HG03521 (cell line): ENCODE data around the gene TRERF1.

Source experiments
- ATAC-seq: cut with Tn5 transposase; IDR thresholded peaks from one replicate; pipeline ENCODE4 v1.9.1; 2021; ENCODE audit warnings: mild to moderate bottlenecking, moderate library complexity; ENCODE audit not compliant: unreplicated experiment

TRERF1 gene

DNA sequence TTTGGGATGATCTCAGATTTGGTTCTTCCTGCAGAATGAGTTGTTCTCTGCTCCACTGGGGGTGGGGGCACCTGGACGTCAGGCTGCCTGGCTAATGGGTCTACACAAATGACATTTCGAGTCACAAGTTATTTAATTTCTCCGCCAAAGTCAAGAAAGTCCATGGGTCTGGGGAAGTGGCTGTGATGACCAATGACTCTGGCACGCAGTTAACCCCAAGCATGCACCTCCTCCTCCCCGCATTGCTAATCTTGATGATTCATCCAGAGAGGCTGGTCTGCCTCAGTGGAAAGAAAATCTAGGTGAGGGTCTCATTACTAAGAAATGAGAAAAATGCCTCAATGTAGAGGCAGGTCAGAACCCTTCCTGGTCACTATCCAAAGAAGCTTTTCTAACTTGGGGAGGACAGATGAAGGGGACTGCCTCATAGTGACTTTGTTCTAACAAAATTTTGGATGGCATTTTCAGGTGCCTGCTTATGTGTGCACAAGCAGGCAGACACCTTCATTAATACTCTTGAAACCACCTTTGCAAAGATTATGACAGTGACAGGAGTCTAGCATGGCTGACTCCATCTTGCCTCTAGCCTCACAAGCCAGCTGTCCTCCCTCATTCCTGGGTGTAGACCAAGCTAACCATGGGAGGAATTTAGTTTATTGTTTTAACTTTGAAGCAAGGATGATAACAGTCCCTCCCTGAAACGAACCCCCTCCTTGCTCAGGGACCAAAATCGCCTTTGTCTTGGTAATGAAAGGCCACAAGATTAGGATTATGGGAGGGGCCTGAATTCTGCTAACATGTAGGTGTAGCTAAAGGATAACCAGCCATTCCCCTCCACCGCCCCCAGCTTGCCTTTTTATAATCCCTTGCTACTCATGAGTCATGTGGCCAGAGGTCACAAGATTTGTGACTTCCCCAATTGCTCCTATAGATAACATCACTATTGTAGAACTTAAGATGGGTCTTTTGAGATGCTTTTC is 135.4 kb downstream of the TRERF1 start:
- ATAC-seq = no peak

DNA sequence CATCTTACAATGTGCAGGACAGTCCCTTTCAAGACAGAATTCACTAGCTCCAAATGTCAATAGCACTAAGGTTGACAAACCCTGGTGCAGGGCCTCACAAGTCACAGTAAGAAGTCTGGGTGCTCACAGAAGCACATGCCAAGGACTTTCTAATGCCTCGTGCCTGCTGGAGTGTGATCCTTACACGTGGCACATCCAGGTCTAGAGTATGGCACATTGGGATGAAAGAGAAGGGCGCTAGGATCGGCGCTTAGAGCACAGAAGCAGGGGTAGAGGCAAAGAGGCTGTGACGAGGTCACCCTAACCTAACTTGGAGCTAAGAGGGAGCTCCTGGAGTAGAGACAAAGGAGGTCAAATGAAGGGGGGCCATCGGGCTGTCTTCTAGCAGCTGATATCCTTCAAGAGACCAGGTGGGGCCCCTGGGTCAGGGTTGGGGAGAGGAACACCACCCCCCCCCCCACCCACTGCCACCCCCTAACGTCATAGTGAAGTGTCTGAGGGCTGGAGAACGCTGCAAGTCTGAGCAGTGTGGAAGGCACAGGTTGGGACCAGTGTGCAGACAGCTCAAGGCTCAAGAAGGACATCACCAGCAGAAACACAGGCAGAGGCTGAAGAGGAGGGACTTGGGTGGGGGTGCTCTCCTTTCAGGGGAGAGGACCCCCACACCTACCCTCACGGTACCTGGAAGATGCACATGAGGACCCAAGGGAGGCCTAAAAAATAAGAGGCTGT is 136.3 kb downstream of the TRERF1 start:
- no peak for ATAC-seq

DNA sequence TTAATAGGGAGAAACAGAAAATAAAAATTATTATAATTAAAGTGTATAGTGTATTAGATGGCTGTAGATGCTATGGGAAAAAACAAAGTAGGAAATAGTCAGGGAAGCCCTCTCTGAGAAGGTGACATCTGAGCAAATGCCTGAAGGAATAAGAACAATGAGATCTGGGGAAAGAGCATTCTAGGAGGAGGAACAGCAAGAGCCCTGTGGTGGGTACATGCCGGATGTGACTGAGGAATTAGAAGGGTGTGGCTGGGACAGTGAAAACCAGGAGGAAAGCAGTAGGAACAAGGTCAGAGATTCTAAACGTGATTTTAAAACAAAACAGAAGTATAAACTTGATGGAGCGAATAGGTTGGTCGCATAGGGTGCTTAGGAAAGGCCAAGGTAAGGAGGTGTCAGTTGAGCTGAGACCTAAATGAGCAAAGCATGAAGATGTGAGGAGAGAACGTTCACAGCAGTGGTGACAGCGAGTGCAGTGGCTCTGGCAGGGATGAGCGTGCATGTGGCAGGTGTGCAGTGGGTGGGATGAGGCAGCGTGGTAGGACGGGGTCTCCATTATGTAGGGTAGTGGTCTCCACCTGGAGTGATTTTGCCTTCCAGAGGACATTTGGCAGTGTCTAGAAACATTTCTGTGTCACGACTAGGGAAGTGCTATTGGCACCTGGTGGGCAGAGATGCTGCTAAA is 137.0 kb downstream of the TRERF1 start:
- no peak for ATAC-seq

DNA sequence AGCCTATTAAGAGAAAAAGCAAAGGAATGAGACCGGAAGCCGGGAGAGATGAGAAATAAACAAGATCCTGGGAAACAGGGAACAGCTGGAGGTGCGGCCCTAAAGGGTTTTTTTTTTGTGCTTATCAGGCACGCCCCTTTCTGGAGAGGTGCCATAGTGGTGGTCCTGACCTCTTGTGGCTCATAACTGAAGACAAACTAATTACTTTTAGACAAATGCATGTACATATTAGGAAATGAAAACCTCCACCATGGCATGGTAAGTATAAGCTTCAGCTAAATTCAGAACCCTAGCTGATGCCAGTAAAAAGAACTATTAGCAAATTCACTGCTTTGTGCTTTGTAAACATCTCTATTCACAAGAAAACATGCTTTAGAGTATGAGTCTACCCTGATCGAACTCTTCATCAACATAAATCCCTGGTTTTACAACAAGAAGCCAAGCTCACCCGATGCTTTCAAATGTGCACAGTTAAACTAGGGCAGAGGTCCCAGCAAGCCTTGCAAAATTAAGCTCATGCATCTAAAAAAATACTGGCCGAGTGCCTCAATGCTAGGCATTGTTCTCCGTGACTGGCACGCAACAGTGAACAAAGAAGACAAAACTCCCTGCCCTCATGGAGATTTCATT is 137.7 kb downstream of the TRERF1 start:
- ATAC-seq = no peak

DNA sequence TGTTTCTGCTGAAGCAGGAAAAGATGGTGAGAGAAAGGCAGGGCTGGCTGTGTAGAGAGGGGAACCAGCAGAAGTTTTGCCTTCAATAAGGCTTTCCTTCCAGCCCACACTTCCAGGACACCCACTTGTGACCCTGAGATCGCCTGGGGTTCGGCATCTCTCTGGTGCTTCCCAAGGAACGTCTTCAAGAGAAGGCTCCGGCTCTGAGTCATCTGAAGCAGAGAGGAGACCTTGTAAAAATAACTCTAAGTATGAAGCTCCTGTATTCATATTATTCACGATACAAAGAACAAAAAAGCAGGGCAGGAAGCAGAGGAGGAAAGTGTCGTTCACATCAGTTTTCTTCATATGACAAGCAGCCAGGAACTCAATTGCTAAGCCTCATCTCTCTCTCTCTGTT is 138.7 kb downstream of the TRERF1 start:
- no peak for ATAC-seq

DNA sequence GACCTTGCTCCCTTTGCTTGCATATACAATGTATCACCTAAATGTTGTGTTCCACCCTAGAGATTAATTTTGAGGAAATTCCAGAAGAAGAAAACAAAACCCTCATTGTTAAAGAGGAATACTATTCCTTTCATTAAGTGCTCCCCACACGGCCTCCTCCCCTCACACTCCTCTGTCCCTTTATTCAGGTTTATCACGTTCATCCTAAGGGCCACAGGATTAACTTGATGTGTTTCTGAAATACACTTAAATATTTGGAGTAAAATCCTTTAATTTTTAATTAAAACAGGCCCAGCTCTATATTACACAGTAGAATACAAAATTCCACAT is 144.6 kb downstream of the TRERF1 start:
- ATAC-seq = no peak

DNA sequence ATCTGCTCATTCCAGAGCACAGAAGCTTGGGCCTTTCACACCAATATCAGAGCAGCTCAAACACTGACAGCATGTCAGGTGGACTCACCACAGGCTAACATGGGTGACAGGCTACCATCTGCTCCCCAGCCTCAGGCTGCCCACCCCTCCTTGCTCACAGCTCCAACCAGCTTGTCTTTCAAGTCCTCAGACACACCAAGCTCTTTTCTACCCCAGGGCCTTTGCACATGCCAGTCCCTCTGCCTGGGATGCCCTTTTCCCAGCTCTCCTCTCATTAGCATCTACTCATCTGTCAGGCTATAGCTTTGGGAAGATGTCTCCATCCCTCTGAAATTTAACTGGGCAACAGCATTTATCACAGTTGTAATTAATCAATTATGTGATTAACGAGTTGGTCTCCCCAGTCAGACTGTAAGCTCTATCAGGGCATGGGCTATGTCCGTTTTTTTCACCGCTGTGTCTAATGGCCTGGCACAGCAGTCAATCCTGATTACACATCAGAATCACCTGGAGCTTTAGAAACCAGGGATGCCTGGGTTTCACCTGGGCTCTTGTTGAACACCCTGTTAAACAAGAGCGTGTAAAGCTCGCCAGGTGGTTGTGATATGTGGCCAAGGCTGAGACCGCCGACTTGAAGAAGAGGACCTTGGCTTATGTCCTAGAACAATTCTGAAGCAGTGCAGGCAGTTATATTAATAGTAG is 145.1 kb downstream of the TRERF1 start:
- no peak for ATAC-seq

DNA sequence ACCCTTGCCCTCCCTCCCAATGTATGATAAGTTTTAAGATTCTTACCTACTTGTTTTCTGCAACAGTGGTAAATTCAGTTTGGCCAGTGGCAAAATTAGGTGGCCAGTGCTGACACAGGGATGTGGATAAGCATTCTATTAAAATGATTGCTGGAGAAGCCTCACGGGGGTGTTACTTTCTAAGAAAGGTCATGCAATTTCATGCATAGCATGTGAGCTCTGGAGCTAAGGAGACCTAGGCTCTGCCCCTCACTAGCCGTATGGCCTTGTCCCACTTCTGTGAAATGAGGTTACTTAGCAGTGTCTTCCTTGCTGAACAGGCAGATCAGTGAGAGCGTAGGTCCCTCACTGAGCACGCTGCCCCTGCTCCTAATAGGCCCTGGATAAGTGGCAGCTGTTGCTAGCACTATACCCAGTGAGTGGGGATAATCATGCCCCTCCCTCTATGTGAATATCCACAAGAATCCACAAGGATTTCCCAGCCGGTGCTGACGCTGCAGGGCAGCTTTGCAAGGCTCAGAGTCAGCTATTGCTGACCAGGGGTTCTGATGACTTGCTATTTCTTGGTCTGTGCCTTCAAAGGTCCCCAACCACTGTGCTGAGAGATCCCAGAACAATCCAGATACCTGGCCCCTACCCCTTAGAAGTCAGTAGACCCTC is 147.5 kb downstream of the TRERF1 start:
- no peak for ATAC-seq

DNA sequence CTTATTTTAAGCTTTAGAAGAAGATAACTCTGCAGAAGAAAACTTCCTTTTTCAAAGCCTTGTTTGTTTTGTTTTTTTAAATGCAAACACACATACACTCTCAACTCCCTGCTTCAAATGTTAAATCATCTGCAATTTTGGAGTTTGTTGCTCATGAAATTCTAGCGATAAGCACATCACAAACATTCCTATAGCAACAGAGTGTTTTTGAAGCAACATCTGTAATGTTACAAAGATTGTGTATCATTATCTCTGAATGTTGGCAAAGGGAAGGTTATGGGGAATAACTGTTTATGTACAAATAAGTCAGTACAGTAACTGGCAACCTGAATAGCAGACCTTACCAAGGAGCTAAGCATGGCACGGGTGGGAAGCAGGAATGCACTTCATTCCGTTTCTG is 149.3 kb downstream of the TRERF1 start:
- ATAC-seq = no peak

DNA sequence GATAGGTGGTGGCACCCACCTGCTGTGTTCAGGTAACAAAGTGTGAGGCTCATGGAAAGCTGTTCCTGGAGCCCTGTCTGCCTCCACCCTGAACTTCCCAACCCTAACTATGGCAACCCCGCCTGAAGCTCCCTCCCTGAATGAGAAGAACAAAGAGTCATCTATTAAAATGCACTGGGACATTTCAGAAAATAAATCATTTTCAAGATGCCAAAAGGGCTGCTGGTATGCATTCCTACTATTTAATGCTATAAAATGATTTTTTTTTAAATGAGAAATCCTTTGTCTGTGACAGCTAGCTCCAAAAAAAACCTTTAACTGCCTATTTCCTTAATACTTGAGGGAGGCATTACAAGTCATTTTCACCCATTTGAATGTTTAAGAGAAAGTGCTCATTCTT is 149.7 kb downstream of the TRERF1 start:
- no peak for ATAC-seq

DNA sequence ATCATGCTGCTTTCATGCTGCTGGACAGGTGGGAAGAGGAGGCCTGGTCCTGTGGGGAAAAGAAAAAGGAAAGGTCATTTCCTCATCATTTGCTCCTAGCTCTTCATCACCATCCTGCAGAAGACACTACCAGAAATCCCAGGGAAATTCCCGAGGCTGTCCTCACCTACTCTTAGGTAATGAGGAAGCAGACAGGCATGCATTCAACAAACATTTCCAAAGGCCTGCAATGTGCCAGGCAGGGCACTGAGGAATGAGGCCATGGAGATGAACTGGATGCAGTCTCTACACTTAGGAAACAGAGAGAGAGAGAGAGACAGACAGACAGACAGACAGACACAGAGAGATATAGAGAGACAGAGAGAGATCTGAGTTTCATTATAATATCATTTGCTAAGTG is 151.0 kb downstream of the TRERF1 start:
- ATAC-seq = no peak

DNA sequence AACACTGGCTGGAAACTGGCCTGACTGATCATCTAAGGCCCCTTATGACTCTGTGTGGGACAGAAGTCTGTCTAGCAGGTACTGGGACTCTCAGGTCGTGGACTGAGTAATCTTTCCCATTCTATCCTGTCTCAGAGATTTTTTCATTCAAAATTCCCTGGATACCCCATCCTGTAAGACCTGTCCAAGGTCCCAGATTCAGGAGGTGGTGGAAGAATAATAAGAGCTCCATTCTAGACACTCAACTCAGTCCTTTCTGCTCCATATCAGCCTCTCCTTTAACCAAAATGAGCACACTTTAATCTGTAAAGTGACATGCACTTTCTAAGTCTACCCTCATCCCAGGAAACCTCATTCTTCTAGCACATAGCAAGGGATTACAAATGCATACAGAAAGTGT is 151.5 kb downstream of the TRERF1 start:
- ATAC-seq = no peak

DNA sequence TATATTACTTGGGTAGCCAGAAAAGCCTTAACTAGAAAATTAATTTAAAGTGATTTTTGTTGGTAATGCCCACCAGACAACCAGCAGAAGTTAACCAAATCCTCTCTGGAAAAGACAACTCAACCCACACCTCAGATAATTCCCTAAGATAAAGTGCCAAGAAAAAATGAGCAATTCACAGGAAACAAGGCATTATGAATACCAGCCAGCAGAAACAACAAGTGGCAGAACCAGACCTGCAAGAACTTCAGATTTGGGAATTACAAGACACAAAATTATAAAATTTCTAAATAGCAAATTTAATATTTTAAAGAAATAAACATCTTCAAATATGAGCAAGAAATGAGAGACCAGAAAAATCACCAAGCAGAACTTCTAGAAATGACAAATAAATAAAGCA is 154.1 kb downstream of the TRERF1 start:
- no peak for ATAC-seq

DNA sequence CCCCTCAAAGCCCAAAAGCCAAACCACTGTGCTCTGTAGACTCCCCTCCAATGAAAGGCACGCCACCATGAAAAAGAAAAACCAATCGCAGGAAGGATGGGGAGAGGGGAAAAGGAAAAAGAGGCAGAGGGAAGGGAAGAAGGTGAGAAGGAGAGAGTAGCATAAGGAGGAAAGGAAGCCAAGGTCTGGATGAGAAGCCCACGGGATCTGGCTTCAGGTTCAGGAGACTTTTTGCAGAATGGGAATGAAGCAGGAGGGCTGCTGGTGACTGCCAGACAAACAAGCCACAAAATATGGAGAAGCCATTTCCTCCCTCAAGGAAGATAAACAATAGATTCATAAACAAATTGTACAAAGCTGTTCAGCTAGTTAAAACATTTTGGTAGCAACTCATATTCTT is 155.1 kb downstream of the TRERF1 start:
- ATAC-seq = no peak

DNA sequence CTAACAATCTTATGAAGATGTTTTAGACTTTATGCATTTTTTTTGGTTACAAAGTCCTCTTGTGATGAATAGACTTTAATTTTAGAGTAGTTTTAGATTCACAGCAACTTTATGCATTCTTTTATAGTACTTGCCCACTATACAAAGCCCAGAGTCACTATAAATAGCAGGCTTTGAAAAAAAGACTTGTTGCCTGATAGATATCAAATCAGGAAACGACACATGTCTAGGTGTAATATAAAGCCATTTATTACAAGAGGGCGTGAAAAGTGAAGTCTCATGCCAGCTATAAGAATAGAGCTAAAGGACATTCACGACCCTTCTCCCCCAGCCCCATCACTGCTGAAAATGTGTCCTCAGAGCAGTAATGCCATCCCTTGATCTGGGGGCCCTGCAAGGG is 156.0 kb downstream of the TRERF1 start:
- ATAC-seq = no peak

DNA sequence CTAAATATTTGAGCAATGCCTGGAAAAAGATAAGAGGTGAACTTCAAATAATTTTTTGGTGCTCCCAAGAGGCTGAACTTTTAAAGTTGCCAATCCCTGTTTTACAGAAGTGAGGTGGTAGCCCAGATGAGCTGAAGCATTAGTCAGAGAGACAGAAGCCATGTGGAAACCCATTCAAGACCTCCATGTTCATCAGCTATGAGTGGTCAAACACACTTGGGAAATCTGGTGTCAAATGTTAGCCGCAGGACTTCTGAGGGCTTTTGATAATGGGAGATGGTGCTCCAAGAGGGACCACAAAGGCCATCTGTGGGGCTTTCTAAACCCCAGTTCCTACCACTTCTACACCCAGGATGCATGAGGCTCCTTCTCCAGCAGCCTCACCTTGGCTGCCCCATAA is 156.5 kb downstream of the TRERF1 start:
- no peak for ATAC-seq

DNA sequence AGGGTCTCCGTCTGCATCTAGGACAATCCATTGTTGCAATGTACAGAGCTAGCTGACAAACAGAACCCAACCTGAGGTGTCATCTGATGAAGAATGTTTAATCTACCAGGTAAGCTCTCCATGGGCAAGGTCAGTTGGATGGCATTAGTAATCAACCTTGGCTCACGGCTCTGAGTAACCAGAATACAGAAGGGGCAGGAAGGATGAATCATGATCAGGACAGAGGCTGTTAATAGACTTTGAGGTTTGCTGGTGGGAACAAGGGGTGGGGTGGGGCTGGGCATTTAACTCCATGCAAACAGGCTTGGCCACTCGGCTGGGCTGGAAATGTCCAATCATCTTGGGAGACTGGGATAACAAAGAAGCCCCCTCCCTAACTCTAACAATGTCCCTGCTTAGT is 157.0 kb downstream of the TRERF1 start:
- no peak for ATAC-seq

DNA sequence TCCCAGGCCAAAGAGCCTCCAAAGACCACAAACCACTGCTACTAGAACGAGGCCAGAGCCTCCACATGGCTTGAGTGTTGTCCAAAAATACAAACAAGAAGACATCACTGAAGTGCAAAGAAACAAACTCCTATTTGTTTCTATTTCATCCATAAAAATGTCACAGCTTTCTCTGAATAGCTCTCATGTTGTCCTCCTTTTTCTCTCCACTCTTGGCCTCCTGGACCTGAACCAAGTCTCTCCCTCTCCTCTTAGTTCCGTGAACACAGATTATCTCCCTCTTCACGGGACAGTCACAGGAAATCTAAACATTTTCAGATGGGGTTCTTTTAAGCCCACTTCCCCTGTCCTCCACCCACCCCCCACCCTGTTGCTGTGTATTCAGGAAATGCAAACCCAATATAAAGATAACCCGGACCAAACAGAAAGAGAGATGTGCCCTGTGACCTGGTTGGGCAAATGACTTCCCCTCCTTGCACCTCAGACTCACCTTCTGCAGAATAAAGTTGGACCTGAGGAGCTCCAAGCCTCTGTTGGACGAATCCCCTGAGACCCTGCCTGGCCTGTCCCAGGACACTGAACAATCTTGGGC is 158.2 kb downstream of the TRERF1 start:
- no peak for ATAC-seq

DNA sequence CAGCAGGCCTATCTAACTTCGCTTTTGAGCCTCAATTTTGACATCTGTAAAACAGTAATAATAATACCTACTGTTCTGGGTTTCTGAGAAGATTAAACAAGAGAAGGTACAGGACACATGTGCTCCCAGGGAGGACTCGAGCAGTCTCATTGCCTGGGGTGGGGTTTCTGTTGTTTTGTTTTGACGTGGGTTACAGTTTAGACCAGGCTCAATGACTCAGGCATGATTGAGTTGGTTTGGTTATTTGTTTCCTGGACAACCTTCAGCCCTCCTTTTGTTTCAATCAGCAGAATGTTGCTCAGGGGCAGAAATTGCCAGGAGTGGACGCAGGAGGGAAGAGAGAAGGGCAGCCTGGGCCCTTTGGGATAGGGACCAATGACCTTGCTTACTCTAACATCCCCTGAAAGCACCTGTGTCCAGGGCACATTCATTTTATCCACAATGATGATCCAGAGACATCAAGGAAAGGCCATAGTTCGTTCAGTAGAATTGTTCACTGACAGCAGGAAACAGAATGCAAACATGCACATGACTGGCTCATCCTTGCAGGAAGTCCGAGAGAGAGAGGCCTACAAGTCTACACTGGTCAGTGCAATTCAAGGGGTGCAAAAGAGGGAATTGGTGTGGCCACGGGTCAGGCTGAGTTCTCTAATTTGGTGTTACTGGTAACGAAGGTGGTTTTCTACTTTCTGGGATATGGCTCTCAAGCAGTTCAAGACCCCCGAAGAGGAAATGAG is 159.6 kb downstream of the TRERF1 start:
- no peak for ATAC-seq
